ENCODE results near the gene DNAJC1.

GRCh38 chr10:21924511-21924910 is 79.0 kb downstream of the DNAJC1 start:
- TF ChIP-seq ZNF239 (tag by site-specific recombination; IDR thresholded peaks at IDR 0.05), result no peak
- TF ChIP-seq, protein P1, sequence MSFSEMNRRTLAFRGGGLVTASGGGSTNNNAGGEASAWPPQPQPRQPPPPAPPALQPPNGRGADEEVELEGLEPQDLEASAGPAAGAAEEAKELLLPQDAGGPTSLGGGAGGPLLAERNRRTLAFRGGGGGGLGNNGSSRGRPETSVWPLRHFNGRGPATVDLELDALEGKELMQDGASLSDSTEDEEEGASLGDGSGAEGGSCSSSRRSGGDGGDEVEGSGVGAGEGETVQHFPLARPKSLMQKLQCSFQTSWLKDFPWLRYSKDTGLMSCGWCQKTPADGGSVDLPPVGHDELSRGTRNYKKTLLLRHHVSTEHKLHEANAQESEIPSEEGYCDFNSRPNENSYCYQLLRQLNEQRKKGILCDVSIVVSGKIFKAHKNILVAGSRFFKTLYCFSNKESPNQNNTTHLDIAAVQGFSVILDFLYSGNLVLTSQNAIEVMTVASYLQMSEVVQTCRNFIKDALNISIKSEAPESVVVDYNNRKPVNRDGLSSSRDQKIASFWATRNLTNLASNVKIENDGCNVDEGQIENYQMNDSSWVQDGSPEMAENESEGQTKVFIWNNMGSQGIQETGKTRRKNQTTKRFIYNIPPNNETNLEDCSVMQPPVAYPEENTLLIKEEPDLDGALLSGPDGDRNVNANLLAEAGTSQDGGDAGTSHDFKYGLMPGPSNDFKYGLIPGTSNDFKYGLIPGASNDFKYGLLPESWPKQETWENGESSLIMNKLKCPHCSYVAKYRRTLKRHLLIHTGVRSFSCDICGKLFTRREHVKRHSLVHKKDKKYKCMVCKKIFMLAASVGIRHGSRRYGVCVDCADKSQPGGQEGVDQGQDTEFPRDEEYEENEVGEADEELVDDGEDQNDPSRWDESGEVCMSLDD (tag by site-specific recombination; IDR thresholded peaks at IDR 0.05), result no peak
- TF ChIP-seq, protein P2, sequence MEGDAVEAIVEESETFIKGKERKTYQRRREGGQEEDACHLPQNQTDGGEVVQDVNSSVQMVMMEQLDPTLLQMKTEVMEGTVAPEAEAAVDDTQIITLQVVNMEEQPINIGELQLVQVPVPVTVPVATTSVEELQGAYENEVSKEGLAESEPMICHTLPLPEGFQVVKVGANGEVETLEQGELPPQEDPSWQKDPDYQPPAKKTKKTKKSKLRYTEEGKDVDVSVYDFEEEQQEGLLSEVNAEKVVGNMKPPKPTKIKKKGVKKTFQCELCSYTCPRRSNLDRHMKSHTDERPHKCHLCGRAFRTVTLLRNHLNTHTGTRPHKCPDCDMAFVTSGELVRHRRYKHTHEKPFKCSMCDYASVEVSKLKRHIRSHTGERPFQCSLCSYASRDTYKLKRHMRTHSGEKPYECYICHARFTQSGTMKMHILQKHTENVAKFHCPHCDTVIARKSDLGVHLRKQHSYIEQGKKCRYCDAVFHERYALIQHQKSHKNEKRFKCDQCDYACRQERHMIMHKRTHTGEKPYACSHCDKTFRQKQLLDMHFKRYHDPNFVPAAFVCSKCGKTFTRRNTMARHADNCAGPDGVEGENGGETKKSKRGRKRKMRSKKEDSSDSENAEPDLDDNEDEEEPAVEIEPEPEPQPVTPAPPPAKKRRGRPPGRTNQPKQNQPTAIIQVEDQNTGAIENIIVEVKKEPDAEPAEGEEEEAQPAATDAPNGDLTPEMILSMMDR (tag by site-specific recombination; IDR thresholded peaks at IDR 0.05), result no peak
